CD4-positive, alpha-beta T cell (primary cell): Measurements from ENCODE around the gene BAX. TPM values are rescaled to one million over a fixed set of nuclear protein-coding genes. Genes with fewer than 3 reads are reported as not detected.

Source experiments
- ATAC-seq: fragments of 200-7000 bp; cut with Tn5 transposase; one replicate; pipeline ENCODE4 v1.10.0; 2022; ENCODE audit warnings: mild to moderate bottlenecking; ENCODE audit not compliant: poor library complexity
- CTCF ChIA-PET: fragments of 350-600 bp; sonication (Branson Sonifier 250); formaldehyde crosslinking; loops from one replicate; lab custom pipeline; 2021; ENCODE audit warnings: antibody characterized with exemption, inconsistent platforms; lab: Charles Lee
- POLR2A ChIA-PET: fragments of 350-600 bp; sonication (Branson Sonifier 250); formaldehyde crosslinking; loops from one replicate; lab custom pipeline; 2021; ENCODE audit warnings: antibody characterized with exemption, inconsistent platforms; lab: Charles Lee
- DNase-seq, 14 experiments: peaks; one replicate each; pipeline ENCODE4 v3.0.0-alpha.2; 2013 to 2020; ENCODE audit warnings: mixed read lengths in 2 of 14
- H3K27ac ChIP-seq, 2 donors: one replicate each; pipeline versions ENCODE4 v1.5.1 to v1.7.0; 2013; ENCODE audit warnings: low read length in 2 of 2, low read depth in 1 of 2, mild to moderate bottlenecking in 1 of 2
- H3K27me3 ChIP-seq, 2 experiments: 1 replicate in 1 of 2; 2 replicates in 1 of 2; pipeline versions ENCODE4 v1.6.1 to v1.7.0; 2013; ENCODE audit warnings: low read length in 2 of 2, control low read depth in 1 of 2, mild to moderate bottlenecking in 1 of 2, moderate library complexity in 1 of 2; ENCODE audit not compliant: insufficient read depth in 2 of 2, control insufficient read depth in 1 of 2
- H3K36me3 ChIP-seq: one replicate; pipeline ENCODE4 v1.6.1; 2013; ENCODE audit warnings: low read length, control low read depth; ENCODE audit not compliant: insufficient read depth
- H3K4me1 ChIP-seq: one replicate; pipeline ENCODE4 v1.6.1; 2013; ENCODE audit warnings: low read length, control low read depth; ENCODE audit not compliant: insufficient read depth
- H3K4me3 ChIP-seq: one replicate; pipeline ENCODE4 v1.5.1; 2013; ENCODE audit warnings: mild to moderate bottlenecking, low read length, moderate library complexity
- H3K9me3 ChIP-seq, 2 experiments: 1 replicate in 1 of 2; 2 replicates in 1 of 2; pipeline versions ENCODE4 v1.6.1 to v1.7.0; 2013; ENCODE audit warnings: low read length in 2 of 2, mild to moderate bottlenecking in 2 of 2, control low read depth in 1 of 2, moderate library complexity in 1 of 2; ENCODE audit not compliant: control insufficient read depth in 1 of 2, insufficient read depth in 1 of 2
- H3K27ac Mint-ChIP-seq: one replicate; pipeline ENCODE4 v1.8.0; 2020; ENCODE audit warnings: mixed read lengths
- H3K27me3 Mint-ChIP-seq: one replicate; pipeline ENCODE4 v1.8.0; 2021; ENCODE audit warnings: mixed read lengths
- H3K36me3 Mint-ChIP-seq: one replicate; pipeline ENCODE4 v1.8.0; 2021; ENCODE audit warnings: low read depth, mixed read lengths
- H3K4me1 Mint-ChIP-seq: one replicate; pipeline ENCODE4 v1.8.0; 2021; ENCODE audit warnings: low read depth, mixed read lengths
- H3K4me3 Mint-ChIP-seq: one replicate; pipeline ENCODE4 v1.8.0; 2020; ENCODE audit warnings: mild to moderate bottlenecking, mixed read lengths
- H3K9me3 Mint-ChIP-seq: one replicate; pipeline ENCODE4 v1.8.0; 2020; ENCODE audit warnings: mixed read lengths
- CTCF ChIP-seq: fragments of 200-600 bp; IDR thresholded peaks from one replicate; pipeline ENCODE4 v1.8.0; 2022; ENCODE audit warnings: antibody characterized with exemption, mild to moderate bottlenecking
- intact Hi-C, 2 experiments: fragments of 100-400 bp; cut with DNase I in 1 of 2; cut with micrococcal nuclease in 1 of 2; formaldehyde crosslinking; loops; one replicate each; pipeline versions ENCODE4 v1.15.1 to v1.9.0; 2023 to 2025; cut with DNase I, micrococcal nuclease
- total RNA-seq, 174 experiments: library from RNA in 2 of 174; stranded (reverse) in 2 of 174; gene quantifications; one replicate each; pipeline ENCODE4 v1.2.3 and lab custom pipeline; 2021 to 2026

BAX gene
- total RNA-seq, 2 experiments from 2014 or later, result 52.9 to 60.4 TPM

- peaks cover 7% of the 10 kb centered on the region for H3K4me1 ChIP-seq
- no peak overlapping the region for H3K4me3 Mint-ChIP-seq
- H3K27me3 ChIP-seq, result no peaks in the 10 kb centered on the region
- no peaks in the 10 kb centered on the region for H3K27me3 Mint-ChIP-seq
- H3K27ac Mint-ChIP-seq, result no peak overlapping the region
- ChIA-PET POLR2A (no interaction called here), CTCF (no interaction called here)
- peaks cover 41% of the 10 kb centered on the region for H3K36me3 ChIP-seq
- no peak overlapping the region for H3K27ac ChIP-seq
- intact Hi-C loops, result no loop called here
- TF ChIP-seq CTCF, result no peak
- H3K4me1 Mint-ChIP-seq, result peaks cover 5% of the 10 kb centered on the region
- H3K9me3 Mint-ChIP-seq, result no peaks in the 10 kb centered on the region
- H3K4me3 ChIP-seq, result no peak overlapping the region
- ATAC-seq (no peak), DNase-seq (no peak)
- peaks cover 62% of the 10 kb centered on the region for H3K36me3 Mint-ChIP-seq
- H3K9me3 ChIP-seq, result no peaks in the 10 kb centered on the region
Measured at GRCh38 chr19:48986211-48986610, 31.5 kb downstream of the BAX start.

GRCh38 chr19:48987323-48987722 is 32.6 kb downstream of the BAX start:
- POLR2A ChIA-PET, result no interaction called here
- Histone ChIP-seq H3K4me1 (peaks cover 18% of the 10 kb centered on the region), H3K4me3 (no peak overlapping the region), H3K36me3 (peaks cover 33% of the 10 kb centered on the region), H3K27ac (no peak overlapping the region), H3K9me3 (no peaks in the 10 kb centered on the region), H3K27me3 (no peaks in the 10 kb centered on the region)
- no peak overlapping the region for H3K27ac Mint-ChIP-seq
- TF ChIP-seq CTCF, result no peak
- CTCF ChIA-PET, result no interaction called here
- DNase-seq, result no peak
- ATAC-seq, result no peak
- H3K27me3 Mint-ChIP-seq, result no peaks in the 10 kb centered on the region
- no peaks in the 10 kb centered on the region for H3K9me3 Mint-ChIP-seq
- no peak overlapping the region for H3K4me3 Mint-ChIP-seq
- H3K4me1 Mint-ChIP-seq, result peaks cover 10% of the 10 kb centered on the region
- intact Hi-C loops, result no loop called here
- peaks cover 54% of the 10 kb centered on the region for H3K36me3 Mint-ChIP-seq

- POLR2A ChIA-PET, result no interaction called here
- Mint-ChIP-seq H3K9me3 (no peaks in the 10 kb centered on the region), H3K4me3 (no peak overlapping the region), H3K27ac (no peak overlapping the region), H3K4me1 (peaks cover 17% of the 10 kb centered on the region), H3K36me3 (peaks cover 53% of the 10 kb centered on the region), H3K27me3 (no peaks in the 10 kb centered on the region)
- ATAC-seq (no peak), DNase-seq (no peak)
- H3K4me1 ChIP-seq, result peaks cover 25% of the 10 kb centered on the region
- no peak overlapping the region for H3K4me3 ChIP-seq
- no peak for TF ChIP-seq CTCF
- CTCF ChIA-PET, result no interaction called here
- no peaks in the 10 kb centered on the region for H3K27me3 ChIP-seq
- intact Hi-C loops, result no loop called here
- H3K36me3 ChIP-seq, result peaks cover 29% of the 10 kb centered on the region
- H3K9me3 ChIP-seq, result no peaks in the 10 kb centered on the region
- H3K27ac ChIP-seq, result no peak overlapping the region
Measured at GRCh38 chr19:48988286-48988685, 33.6 kb downstream of the BAX start.
